SU-DHL-6 (cell line): ENCODE results near the gene FAM118A.

Experiments
- CTCF ChIP-seq: fragments of 200-600 bp; sonication (generic); IDR thresholded peaks from one replicate; pipeline ENCODE4 v1.5.1; 2017; ENCODE audit warnings: antibody characterized with exemption, mild to moderate bottlenecking, low read length, moderate library complexity; ENCODE audit not compliant: insufficient read depth, poor library complexity, severe bottlenecking
- EZH2phosphoT487 ChIP-seq: fragments of 200-600 bp; sonication (generic), shearing (Covaris generic); conservative IDR thresholded peaks from 2 replicates; pipeline ENCODE4 v1.6.1; 2018; ENCODE audit warnings: mild to moderate bottlenecking, antibody characterized with exemption, low read length, moderate library complexity, mixed read lengths

- no peak for TF ChIP-seq CTCF
- TF ChIP-seq EZH2phosphoT487: no peak
Observed at GRCh38 chr22:45321827-45322226, 12.1 kb downstream of the FAM118A start.
